GM18907 (cell line): ENCODE measurements around the gene PAX4.

Experiments
- ATAC-seq: cut with Tn5 transposase; IDR thresholded peaks from one replicate; pipeline ENCODE4 v1.9.1; 2021; ENCODE audit warnings: mild to moderate bottlenecking, moderate library complexity; ENCODE audit not compliant: unreplicated experiment

The PAX4 gene, protein sequence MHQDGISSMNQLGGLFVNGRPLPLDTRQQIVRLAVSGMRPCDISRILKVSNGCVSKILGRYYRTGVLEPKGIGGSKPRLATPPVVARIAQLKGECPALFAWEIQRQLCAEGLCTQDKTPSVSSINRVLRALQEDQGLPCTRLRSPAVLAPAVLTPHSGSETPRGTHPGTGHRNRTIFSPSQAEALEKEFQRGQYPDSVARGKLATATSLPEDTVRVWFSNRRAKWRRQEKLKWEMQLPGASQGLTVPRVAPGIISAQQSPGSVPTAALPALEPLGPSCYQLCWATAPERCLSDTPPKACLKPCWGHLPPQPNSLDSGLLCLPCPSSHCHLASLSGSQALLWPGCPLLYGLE

DNA sequence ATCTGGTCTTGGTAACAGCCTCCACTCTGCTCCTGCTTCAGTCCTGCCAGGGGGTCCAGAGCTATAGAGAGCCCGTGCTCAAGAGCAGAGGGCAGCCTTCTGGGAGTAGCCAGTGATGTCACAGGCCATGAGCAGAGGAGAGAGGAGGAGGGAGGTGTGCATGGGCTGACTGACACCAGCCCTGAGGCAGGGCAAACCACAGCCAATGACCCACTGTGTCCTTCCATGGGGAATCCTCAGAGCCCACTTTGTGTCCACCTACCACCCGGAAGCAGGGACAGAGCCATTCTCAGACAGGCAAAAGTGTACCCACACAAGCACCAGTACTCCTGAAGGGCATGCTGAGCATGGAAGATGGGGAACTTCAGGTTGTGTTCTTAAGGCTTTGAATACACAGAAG is at the start of gene PAX4:
TSS of gene PAX4 (minus strand) at position 101 of the 400 bp plus-strand sequence. CDS start 2,214 bp downstream, outside the sequence.
- no peak for ATAC-seq

DNA sequence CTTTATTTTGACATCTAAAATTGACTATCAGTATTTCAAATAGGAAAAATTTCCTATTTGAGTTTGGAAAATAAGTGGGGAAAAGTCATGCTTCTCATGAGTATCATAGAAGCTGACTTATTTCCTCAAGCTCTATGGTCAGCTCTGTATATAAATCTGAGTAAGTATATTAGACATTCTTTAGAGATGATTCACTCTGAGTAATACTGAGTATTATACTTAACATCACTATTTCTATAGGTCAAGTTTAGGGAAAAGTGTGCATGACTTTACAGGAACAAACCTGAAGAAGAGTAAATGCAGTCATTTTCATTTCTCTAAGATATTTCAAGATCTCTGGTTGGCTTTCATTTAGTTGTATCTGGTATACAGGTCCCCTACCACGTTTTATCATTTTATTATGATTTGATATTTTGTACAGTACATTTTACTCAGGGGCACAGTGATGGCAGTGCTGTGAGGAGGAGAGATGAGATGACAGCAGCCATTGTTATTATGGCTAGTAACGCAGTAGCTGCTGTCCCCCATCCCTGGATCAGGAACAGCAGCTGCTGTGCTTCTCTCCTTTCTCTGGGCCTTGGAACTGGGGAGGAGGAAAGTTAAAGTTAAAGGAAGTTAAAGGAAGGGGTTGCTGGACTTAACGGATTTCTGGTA is 49.2 kb upstream of the PAX4 start:
- no peak for ATAC-seq

DNA sequence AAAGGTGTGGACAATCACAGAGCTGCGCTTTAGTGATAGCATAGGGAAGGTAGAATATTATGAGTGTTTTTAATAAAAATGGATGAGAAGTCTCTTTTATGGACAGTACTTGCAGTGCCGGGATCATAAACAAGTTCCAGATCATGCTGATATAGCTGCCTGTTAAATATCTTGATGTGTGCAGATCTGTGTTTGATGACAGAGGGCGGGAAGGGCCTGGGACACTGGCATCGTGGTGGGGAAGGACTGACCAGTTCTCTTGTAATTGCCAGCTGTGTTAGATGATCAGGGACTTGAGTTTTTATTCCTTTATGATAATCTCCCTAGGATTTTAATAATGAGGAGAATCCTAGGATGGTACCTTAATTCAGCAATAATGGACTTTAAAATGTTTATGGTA is 48.7 kb upstream of the PAX4 start:
- ATAC-seq: no peak

DNA sequence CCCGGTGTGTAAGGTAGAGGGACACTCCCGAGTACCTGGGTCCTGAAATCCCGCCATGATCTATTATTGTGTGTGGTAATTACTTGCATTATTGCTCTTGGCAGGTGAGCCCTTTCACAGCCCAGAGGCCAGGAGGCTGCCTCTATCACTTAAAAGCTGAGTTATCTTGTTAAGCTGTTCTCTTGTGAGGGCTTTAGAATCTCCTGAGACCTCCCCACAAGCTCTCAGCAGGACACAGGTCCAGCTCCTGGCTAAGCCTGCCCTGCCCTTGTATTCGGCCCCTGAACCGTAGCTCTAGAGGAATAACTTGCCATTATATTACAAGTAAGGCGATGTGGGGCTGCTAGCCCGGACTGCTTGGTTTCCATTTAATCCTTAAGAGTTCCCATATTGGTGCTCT is 48.0 kb upstream of the PAX4 start:
- ATAC-seq: no peak

DNA sequence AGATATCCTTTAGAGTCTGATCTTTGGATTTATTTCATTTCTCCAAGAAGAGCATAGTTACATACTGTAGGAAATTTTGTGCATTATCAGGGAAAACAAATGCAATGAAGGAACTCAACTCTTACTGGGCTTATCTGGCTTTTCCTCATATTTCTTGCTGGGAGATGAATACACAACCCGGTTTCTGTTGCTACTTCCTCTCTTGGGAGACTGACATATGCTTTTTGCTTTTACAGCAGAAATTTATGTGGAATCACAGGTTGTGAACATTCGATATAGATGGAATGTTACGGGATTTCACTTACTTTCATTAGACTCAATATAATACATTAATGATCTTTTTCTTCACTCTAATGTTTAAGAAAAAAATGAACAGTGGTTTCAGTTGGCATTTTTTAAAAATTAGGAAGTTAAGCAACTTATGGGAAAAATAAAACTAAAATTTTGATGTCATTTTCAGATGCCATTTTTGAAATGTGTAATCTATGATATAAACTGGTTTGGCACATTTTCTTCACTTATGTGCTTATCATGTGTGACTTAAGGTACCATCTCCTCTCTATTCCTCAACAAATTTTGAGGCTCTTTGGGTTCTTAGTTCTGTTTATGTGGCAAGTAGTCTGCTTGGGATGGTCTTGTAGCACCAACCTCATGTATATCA is 41.2 kb upstream of the PAX4 start:
- ATAC-seq: no peak

DNA sequence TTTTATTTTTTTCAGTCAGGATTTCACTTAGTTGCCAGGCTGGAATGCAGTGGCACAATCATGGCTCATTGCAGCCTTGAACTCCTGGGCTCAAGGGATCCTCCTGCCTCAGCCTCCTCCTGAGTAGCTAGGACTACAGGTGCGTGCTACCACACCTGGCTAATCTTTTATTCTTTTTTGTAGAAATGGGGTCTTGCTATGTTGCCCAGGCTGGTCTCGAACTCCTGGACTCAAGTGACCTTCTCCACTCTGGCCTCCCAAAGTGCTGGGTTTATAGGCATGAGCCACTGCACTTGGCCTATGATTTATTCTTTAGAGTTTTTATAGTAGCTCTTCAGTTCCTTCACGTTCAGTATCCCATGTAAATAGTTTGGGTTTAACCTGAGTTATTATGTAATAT is 39.6 kb upstream of the PAX4 start:
- no peak for ATAC-seq

DNA sequence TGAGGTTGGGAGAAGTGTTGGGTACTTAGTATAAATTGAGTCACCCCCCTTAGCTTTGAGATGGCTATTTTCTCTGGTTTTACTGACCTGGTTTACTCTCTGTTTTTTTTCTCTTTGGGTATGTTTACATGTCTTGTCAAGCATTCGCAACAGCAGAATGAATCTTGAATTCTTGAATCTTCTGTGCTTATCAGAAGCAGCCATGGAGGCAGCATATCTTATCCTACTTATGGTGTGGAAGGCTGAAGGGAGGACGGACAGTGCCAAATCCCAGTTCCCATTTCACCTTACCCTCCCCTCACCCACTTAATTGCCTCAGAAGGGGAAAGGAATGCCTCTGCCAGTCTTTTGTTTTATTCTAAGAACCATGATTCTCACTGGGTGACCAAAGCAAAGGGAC is 37.8 kb upstream of the PAX4 start:
- no peak for ATAC-seq

DNA sequence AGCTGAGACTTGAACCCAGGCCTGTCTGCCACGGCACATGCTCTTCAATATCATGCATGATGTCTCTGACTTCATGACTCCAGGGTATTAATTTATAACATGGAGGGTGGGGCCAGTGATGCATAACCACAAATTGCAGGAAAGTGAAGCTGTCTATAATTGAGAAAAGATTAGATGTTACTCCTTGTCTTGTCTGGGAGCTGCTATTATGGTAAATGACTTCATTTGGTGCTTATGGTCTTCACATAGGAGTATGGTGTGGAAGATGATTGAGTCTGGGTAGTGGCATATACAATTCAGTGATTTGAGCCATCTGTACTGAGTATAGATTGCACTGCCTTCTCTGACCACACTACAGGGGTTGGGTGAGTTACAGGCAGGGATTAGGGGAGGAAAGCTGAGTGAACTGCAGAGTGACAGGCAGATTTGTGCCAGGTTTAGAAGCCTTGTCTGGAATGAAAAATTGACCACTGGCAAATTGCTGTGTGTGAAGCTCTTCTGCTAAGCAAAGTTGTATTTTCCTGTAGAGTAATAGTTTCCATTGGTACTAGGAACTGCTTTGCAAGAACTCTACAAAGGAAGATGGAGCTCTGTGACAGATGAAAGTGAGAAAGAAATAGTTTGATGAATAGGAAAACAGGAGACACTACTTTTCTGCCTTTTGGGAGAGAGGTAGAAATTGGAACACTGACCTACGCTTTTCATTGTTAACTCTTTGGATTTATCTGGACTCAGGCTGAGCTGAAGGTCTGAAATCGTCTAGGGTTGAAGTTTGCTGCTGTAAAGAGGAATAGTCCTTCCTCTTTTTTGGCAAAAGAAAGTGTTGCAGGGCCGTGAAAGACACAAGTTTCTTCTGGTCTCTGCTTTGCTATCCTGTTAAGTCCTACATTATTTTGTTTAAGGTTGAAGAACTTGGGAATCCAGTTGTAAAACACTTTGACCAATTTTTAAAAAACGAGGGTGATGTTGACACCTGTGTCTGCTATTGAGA is 36.8 kb upstream of the PAX4 start:
- no peak for ATAC-seq

DNA sequence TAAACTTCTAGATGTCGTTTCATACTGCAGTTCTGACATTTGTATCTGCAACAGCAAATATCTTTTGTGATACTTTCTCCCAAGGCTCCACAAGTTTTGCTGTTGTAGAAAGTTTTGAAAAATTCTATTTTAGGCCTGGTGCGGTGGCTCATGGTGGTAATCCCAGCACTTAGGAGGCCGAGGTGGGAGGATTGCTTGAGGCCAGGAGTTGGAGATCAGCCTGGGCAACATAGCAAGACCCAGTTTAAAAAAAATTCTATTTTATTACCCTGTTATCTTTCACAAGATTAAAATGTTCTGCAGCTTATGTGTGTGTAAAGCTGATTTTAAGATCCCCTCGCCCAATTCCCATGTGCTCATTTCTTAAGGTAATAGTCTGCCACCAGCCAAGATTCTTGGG is 35.5 kb upstream of the PAX4 start:
- ATAC-seq: no peak

DNA sequence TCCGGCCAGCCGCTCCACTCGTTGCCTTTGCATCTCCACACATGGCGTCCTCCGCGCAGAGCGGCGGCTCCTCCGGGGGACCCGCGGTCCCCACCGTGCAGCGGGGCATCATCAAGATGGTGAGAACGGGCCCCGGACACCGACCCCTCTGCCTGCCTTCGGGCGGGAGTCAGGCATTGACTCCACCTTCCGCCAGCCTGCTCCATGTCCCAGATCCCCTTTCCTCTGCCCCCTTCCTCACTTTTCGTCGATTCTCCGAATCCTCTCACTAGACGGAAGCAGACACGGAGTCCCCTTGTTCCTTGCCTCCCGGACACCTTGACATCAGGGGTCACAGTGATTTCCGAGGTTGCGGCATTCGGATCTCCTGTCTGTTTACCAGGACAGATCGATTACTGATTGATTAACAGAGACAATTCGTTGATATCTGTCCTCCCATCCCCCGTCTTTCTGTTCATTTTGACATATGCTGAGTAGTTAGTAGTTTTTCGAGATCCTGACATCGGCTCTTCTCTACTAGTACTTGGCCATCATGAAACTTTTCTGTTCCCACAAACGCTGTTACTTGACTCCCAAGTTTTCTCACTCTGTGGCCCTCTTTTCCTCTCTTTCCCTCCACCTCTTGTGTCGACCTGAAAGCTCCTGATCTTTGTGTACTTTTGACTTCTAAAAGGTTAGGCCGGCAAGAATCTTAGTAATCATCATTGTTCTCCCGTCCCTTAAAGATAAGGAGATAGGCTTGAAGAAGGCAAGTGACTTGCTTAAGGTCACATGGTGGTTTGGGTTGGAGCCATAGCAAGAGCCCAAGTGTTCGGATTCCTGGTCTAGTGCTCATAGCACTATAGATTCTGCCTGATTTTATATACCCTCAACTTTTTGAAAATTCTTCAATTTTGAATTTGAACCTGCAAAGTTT is 34.6 kb upstream of the PAX4 start:
- ATAC-seq: peak; percentile 25

DNA sequence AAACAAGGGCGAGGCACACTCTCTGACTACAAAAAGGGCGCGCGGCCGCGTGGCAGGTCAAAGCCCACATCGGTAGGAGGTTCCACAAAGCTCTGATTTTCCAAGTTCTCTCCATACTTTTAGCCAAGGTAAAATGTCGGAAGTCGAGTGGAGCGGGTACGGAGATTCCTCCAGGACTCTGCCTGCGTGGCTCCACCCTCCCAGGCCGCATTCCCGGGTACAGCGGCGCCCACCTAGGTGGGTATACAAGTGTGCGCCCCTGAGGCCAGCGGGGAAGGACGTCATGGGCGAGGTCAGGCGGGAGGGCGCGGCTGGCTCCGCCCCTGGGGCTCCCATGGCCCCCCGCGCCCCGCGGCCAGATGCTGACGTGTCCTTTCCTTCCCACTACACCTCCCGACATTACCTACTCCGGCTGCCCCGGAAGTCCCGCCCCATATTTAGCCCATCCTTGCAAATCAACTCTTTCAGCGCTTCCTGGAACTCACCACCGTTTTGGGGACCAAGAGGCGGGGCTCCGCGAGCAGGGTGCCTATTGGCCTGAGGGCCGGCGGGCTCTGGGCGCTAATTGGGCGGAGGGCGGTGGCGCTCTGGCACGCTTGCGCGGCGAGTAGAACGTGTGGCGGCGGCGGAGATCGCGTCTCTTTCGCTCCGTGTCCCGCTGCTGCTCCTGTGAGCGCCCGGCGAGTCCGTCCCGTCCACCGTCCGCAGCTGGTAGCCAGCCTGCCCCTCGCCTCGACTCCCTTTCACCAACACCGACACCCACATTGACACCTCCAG is 33.8 kb upstream of the PAX4 start, which contains the start of gene SND1:
TSS of gene SND1 (plus strand) at position 639 of the 777 bp plus-strand sequence. CDS start 180 bp downstream, outside the sequence.
- ATAC-seq: peak; percentile 96

DNA sequence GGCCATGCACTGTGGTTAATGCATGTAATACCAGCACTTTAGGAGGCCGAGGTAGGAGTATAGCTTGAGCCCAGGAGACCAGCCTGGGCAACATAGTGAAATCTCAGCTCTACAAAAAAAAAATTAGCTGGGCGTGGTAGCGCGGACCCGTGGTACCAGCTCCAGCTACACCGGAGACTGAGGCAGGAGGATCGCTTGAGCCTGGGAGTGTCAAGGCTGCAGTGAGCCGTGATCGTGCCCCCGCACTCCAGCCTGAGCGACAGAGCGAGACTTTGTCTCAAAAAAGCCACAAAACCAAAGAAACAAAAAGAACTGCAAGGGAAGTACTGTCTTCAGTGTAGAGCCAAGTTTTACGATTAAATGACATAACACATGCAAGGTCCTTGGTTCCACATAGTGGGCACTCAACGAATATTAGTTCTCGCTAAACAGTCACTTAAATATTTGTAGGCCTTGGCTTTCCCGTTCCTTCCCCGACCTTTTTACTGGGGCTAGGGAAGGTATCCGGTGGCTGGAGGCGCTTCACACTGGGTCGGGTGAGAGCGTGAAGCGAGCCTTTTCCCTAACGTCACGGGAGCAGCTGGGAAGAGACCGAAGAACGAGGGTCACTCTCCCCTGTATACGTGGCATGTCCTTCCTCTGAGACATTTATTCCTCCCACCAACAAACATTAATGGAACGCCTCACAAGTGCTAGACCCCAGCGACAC is 33.1 kb upstream of the PAX4 start:
- ATAC-seq: no peak

DNA sequence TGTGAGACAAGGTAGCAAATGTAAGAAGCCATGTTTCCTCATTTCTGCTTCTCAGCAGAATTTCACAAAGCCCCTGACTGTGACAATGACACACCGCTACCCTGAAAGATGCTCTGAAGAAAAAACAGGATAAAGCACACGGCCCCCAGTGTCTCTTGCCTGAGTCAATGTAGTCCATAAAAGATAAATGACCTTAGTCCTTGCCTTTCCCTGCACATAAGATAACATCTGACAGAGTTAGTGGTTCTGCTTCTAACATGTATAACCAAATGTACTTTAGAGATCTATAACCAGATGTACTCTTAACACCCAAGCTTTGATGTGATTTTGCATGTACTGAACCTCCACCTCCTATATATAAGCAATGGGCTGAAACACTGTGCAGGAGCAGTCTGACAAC is 31.0 kb upstream of the PAX4 start:
- ATAC-seq: no peak

DNA sequence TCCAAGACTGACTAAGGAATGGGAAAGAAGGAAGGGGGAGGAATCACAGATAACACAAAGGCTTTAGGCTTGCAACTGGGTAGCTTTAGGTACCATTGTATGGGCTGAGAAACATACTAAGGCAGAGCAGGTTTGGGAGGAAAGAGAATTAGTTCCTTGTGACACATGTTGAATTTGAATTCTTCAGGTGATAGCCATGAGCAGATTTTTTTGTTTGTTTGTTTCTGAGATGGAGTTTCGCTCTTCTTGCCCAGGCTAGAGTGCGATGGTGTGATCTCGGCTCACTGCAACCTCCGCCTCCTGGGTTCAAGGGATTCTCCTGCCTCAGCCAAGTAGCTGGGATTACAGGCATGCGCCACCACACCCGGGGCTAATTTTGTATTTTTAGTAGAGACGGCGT is 29.7 kb upstream of the PAX4 start:
- ATAC-seq: no peak

DNA sequence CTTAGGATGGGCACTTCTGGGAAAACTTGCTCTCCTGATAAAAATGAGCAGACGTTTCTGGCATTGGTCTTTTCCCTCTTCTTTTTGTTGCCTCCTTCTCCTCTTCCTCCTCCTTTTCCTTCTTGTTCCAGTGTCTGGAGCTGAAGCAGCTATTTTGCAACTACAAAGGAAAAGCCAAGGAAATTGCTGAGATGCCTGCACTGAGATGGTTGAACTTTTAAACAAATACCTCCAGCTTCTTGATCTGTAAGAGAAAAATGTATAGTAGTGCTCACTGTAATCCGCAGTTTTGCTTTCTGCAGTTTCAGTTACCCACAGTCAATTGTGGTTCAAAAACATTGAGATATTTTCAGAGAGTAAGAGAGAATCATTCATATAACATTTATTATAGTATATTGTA is 26.5 kb upstream of the PAX4 start:
- no peak for ATAC-seq

DNA sequence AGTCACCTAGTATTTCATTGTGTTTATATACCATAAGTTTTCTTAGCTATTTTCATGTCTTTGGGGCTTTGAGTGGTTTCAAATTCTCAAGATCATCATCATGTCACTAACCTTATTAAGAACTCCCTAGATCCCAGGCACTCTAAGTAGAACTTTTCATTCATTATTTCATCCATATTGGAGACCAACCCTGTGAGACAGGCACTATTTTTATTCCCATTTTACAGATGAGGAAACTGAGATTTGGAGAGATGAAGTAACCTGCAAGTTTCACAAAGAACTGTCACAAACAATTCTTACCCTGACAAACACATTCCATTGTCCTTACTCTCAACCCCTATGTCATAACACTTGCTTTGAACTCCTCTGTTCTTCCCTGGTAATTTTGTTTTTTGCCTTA is 20.3 kb upstream of the PAX4 start:
- no peak for ATAC-seq

DNA sequence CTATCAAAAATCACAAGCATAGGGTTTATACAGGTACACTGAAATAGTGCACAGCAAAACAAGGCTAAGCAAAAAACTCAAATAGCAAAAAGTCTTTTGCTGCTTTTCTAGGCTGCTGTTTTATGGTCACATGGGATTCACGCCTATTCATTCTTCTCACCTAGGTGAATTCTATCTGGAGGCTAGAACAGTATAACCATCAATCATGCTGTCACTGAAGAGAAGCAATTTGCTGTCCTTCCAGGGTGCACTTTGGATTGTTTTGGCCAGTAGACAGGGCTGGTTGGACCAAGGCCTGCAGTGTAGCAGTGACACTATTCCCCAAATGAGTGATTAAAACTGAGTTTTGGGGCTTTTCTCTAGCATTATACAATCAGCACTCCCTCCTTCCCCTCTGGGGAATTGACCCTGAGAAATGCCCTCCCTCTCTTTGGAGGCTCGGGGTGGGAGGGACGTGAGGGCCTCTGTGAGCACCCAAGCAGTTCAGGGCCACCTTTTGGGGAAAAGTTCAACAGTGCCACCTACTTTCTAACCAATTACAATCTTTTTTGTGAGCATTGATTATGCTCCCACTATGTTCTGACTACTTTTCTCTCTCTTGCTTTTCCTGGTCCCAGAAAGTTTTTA is 17.8 kb upstream of the PAX4 start:
- peak; percentile 69 for ATAC-seq
